Activated CD4-positive, alpha-beta T cell treated with anti-CD3 and anti-CD28 coated beads, Interleukin-2, amount 10 ng/mL, durations not matched to agents 7 days and 5 days (primary cell): ENCODE data around the gene WRAP73. TPM values are rescaled to one million over a fixed set of nuclear protein-coding genes. Genes with fewer than 3 reads are reported as not detected.

Experiments used
- CTCF ChIA-PET: fragments of 350-600 bp; sonication (Branson Sonifier 250); formaldehyde crosslinking; loops from one replicate; lab custom pipeline; 2021; ENCODE audit warnings: antibody characterized with exemption; lab: Charles Lee
- POLR2A ChIA-PET: fragments of 350-600 bp; sonication (Branson Sonifier 250); formaldehyde crosslinking; loops from one replicate; lab custom pipeline; 2021; ENCODE audit warnings: antibody characterized with exemption; lab: Charles Lee
- DNase-seq: peaks from one replicate; pipeline ENCODE4 v3.0.0-alpha.2; 2020
- H3K27ac Mint-ChIP-seq: one replicate; pipeline ENCODE4 v1.8.0; 2021; ENCODE audit warnings: mild to moderate bottlenecking, moderate library complexity, mixed read lengths
- H3K27me3 Mint-ChIP-seq: one replicate; pipeline ENCODE4 v1.8.0; 2021; ENCODE audit warnings: mixed read lengths
- H3K36me3 Mint-ChIP-seq: one replicate; pipeline ENCODE4 v1.8.0; 2021; ENCODE audit warnings: low read depth, mixed read lengths
- H3K4me1 Mint-ChIP-seq: one replicate; pipeline ENCODE4 v1.8.0; 2021; ENCODE audit warnings: mixed read lengths
- H3K4me3 Mint-ChIP-seq: one replicate; pipeline ENCODE4 v1.8.0; 2021; ENCODE audit warnings: mild to moderate bottlenecking, moderate library complexity, mixed read lengths
- H3K9me3 Mint-ChIP-seq: one replicate; pipeline ENCODE4 v1.8.0; 2021; ENCODE audit warnings: mixed read lengths
- total RNA-seq, 2 experiments: library from RNA; stranded (reverse); gene quantifications; one replicate each; pipeline ENCODE4 v1.2.3, GENCODE V29; 2021

Gene WRAP73
- total RNA-seq, 2 experiments from 2014 or later = 32.6 to 34.8 TPM

- no peak for DNase-seq
- peaks cover 2% of the 10 kb centered on the region for H3K27me3 Mint-ChIP-seq
- CTCF ChIA-PET = interaction anchor here (1.2 kb wide), 1 partner anchor 11 kb away, joined by 3 read pairs; no protein-coding TSS in a partner anchor
- no peaks in the 10 kb centered on the region for H3K36me3 Mint-ChIP-seq
- H3K9me3 Mint-ChIP-seq = no peaks in the 10 kb centered on the region
- H3K27ac Mint-ChIP-seq = no peak overlapping the region
- no peak overlapping the region for H3K4me3 Mint-ChIP-seq
- POLR2A ChIA-PET = no interaction called here
- H3K4me1 Mint-ChIP-seq = no peaks in the 10 kb centered on the region
These were observed 19.5 kb upstream of the WRAP73 start for GRCh38 chr1:3669421-3669821.

- no peak for DNase-seq
- CTCF ChIA-PET = no interaction called here
- Mint-ChIP-seq H3K36me3 (no peaks in the 10 kb centered on the region), H3K9me3 (no peaks in the 10 kb centered on the region), H3K27ac (no peak overlapping the region), H3K4me3 (no peak overlapping the region), H3K4me1 (no peaks in the 10 kb centered on the region), H3K27me3 (peaks cover 2% of the 10 kb centered on the region)
- POLR2A ChIA-PET = no interaction called here
These were observed 18.8 kb upstream of the WRAP73 start for GRCh38 chr1:3668585-3669300.

GRCh38 chr1:3668148-3668547 lies 18.2 kb upstream of the WRAP73 start:
- ChIA-PET CTCF (no interaction called here), POLR2A (no interaction called here)
- Mint-ChIP-seq H3K4me3 (no peak overlapping the region), H3K36me3 (no peaks in the 10 kb centered on the region), H3K27me3 (peaks cover 2% of the 10 kb centered on the region), H3K27ac (no peak overlapping the region), H3K4me1 (no peaks in the 10 kb centered on the region), H3K9me3 (no peaks in the 10 kb centered on the region)
- DNase-seq = no peak

GRCh38 chr1:3664700-3665375 lies 14.9 kb upstream of the WRAP73 start:
- Mint-ChIP-seq H3K4me1 (peaks cover 1% of the 10 kb centered on the region), H3K27me3 (peaks cover 5% of the 10 kb centered on the region), H3K27ac (no peak overlapping the region), H3K9me3 (no peaks in the 10 kb centered on the region), H3K4me3 (no peak overlapping the region), H3K36me3 (no peaks in the 10 kb centered on the region)
- POLR2A ChIA-PET = no interaction called here
- CTCF ChIA-PET = no interaction called here
- no peak for DNase-seq

GRCh38 chr1:3663999-3664699 lies 14.2 kb upstream of the WRAP73 start:
- no peaks in the 10 kb centered on the region for H3K36me3 Mint-ChIP-seq
- no peaks in the 10 kb centered on the region for H3K9me3 Mint-ChIP-seq
- no peak overlapping the region for H3K4me3 Mint-ChIP-seq
- peaks cover 1% of the 10 kb centered on the region for H3K4me1 Mint-ChIP-seq
- no peak for DNase-seq
- peaks cover 7% of the 10 kb centered on the region for H3K27me3 Mint-ChIP-seq
- H3K27ac Mint-ChIP-seq = no peak overlapping the region
- ChIA-PET POLR2A (no interaction called here), CTCF (no interaction called here)

GRCh38 chr1:3662080-3662671 lies 12.3 kb upstream of the WRAP73 start:
- ChIA-PET POLR2A (no interaction called here), CTCF (no interaction called here)
- Mint-ChIP-seq H3K27me3 (peaks cover 12% of the 10 kb centered on the region), H3K27ac (no peak overlapping the region), H3K9me3 (no peaks in the 10 kb centered on the region), H3K4me1 (peaks cover 3% of the 10 kb centered on the region), H3K4me3 (no peak overlapping the region), H3K36me3 (no peaks in the 10 kb centered on the region)
- no peak for DNase-seq

- CTCF ChIA-PET = no interaction called here
- H3K9me3 Mint-ChIP-seq = no peaks in the 10 kb centered on the region
These were observed 11.7 kb upstream of the WRAP73 start for GRCh38 chr1:3661631-3662030.

GRCh38 chr1:3660704-3661103 lies 10.8 kb upstream of the WRAP73 start:
- no peaks in the 10 kb centered on the region for H3K9me3 Mint-ChIP-seq
- no peak overlapping the region for H3K4me3 Mint-ChIP-seq
- H3K4me1 Mint-ChIP-seq = peaks cover 3% of the 10 kb centered on the region
- no peak overlapping the region for H3K27ac Mint-ChIP-seq
- POLR2A ChIA-PET = no interaction called here
- CTCF ChIA-PET = no interaction called here
- H3K27me3 Mint-ChIP-seq = peaks cover 19% of the 10 kb centered on the region
- no peaks in the 10 kb centered on the region for H3K36me3 Mint-ChIP-seq
- DNase-seq = no peak

More at GRCh38 chr1:3661631-3662030, 11.7 kb upstream of the WRAP73 start:
- POLR2A ChIA-PET = no interaction called here
- Mint-ChIP-seq H3K27ac (no peak overlapping the region), H3K4me3 (no peak overlapping the region), H3K27me3 (peaks cover 16% of the 10 kb centered on the region), H3K4me1 (peaks cover 3% of the 10 kb centered on the region), H3K36me3 (no peaks in the 10 kb centered on the region)
- DNase-seq = no peak

- Mint-ChIP-seq H3K4me3 (no peak overlapping the region), H3K9me3 (no peaks in the 10 kb centered on the region), H3K27me3 (peaks cover 35% of the 10 kb centered on the region), H3K27ac (no peak overlapping the region), H3K4me1 (peaks cover 3% of the 10 kb centered on the region), H3K36me3 (no peaks in the 10 kb centered on the region)
- ChIA-PET POLR2A (no interaction called here), CTCF (interaction anchor here (1.1 kb wide), 1 partner anchor 11 kb away, joined by 3 read pairs; no protein-coding TSS in a partner anchor)
- no peak for DNase-seq
These were observed 9.2 kb upstream of the WRAP73 start for GRCh38 chr1:3659093-3659492.

GRCh38 chr1:3658231-3658615 lies 8.3 kb upstream of the WRAP73 start:
- no peak overlapping the region for H3K27ac Mint-ChIP-seq
- CTCF ChIA-PET = interaction anchor here (1.1 kb wide), 1 partner anchor 11 kb away, joined by 3 read pairs; no protein-coding TSS in a partner anchor

GRCh38 chr1:3657578-3658230 lies 7.8 kb upstream of the WRAP73 start:
- Mint-ChIP-seq H3K27me3 (peaks cover 46% of the 10 kb centered on the region), H3K4me3 (no peak overlapping the region), H3K27ac (no peak overlapping the region), H3K4me1 (peaks cover 3% of the 10 kb centered on the region), H3K36me3 (no peaks in the 10 kb centered on the region), H3K9me3 (no peaks in the 10 kb centered on the region)
- DNase-seq = no peak
- POLR2A ChIA-PET = no interaction called here
- CTCF ChIA-PET = no interaction called here

More at GRCh38 chr1:3658231-3658615, 8.3 kb upstream of the WRAP73 start:
- Mint-ChIP-seq H3K27me3 (peaks cover 44% of the 10 kb centered on the region), H3K4me3 (no peak overlapping the region), H3K9me3 (no peaks in the 10 kb centered on the region), H3K36me3 (no peaks in the 10 kb centered on the region), H3K4me1 (peaks cover 3% of the 10 kb centered on the region)
- DNase-seq = no peak
- POLR2A ChIA-PET = no interaction called here

- H3K27me3 Mint-ChIP-seq = peaks cover 46% of the 10 kb centered on the region
- DNase-seq = no peak
- no peak overlapping the region for H3K27ac Mint-ChIP-seq
- peaks cover 3% of the 10 kb centered on the region for H3K4me1 Mint-ChIP-seq
- CTCF ChIA-PET = no interaction called here
- H3K9me3 Mint-ChIP-seq = no peaks in the 10 kb centered on the region
- POLR2A ChIA-PET = no interaction called here
- no peak overlapping the region for H3K4me3 Mint-ChIP-seq
- H3K36me3 Mint-ChIP-seq = no peaks in the 10 kb centered on the region
These were observed 7.2 kb upstream of the WRAP73 start for GRCh38 chr1:3657096-3657475.
